Measurements from ENCODE around the gene CHRNA1.

CHRNA1 gene

GRCh38 chr2:174756743-174757142, 7.5 kb downstream of the CHRNA1 start:
- no peak for FAIRE-seq

- FAIRE-seq: no peak
These were observed 11.1 kb downstream of the CHRNA1 start for GRCh38 chr2:174753038-174753633.

GRCh38 chr2:174752403-174753037, 11.8 kb downstream of the CHRNA1 start:
- FAIRE-seq: no peak

- no peak for FAIRE-seq
These were observed 13.3 kb downstream of the CHRNA1 start for GRCh38 chr2:174750923-174751441.

- FAIRE-seq: no peak
These were observed 14.5 kb downstream of the CHRNA1 start for GRCh38 chr2:174749793-174750192.

- peak; percentile 66 for FAIRE-seq
These were observed 15.3 kb downstream of the CHRNA1 start for GRCh38 chr2:174748948-174749347.

GRCh38 chr2:174745142-174745541, 19.1 kb downstream of the CHRNA1 start:
- no peak for FAIRE-seq

GRCh38 chr2:174744111-174744510, 20.2 kb downstream of the CHRNA1 start:
- no peak for FAIRE-seq

- no peak for FAIRE-seq
These were observed 23.6 kb downstream of the CHRNA1 start for GRCh38 chr2:174740721-174741120.

- no peak for FAIRE-seq
These were observed 25.4 kb downstream of the CHRNA1 start for GRCh38 chr2:174738841-174739240.

- FAIRE-seq: no peak
These were observed 32.7 kb downstream of the CHRNA1 start for GRCh38 chr2:174731546-174731945.

- no peak for FAIRE-seq
These were observed 33.6 kb downstream of the CHRNA1 start for GRCh38 chr2:174730698-174731018.

- FAIRE-seq: no peak
These were observed 34.2 kb downstream of the CHRNA1 start for GRCh38 chr2:174729797-174730697.

- no peak for FAIRE-seq
These were observed 36.2 kb downstream of the CHRNA1 start for GRCh38 chr2:174728096-174728495.

- FAIRE-seq: no peak
These were observed 38.1 kb downstream of the CHRNA1 start for GRCh38 chr2:174726212-174726611.

- no peak for FAIRE-seq
These were observed 41.2 kb downstream of the CHRNA1 start for GRCh38 chr2:174722942-174723592.

GRCh38 chr2:174719016-174719415, 45.3 kb downstream of the CHRNA1 start:
- no peak for FAIRE-seq

GRCh38 chr2:174718591-174718990, 45.7 kb downstream of the CHRNA1 start:
- FAIRE-seq: no peak

- FAIRE-seq: no peak
These were observed 46.4 kb downstream of the CHRNA1 start for GRCh38 chr2:174717916-174718315.

- FAIRE-seq: no peak
These were observed 47.0 kb downstream of the CHRNA1 start for GRCh38 chr2:174717273-174717672.

- no peak for FAIRE-seq
These were observed 47.5 kb downstream of the CHRNA1 start for GRCh38 chr2:174716785-174717184.

- FAIRE-seq: no peak
These were observed 50.6 kb downstream of the CHRNA1 start for GRCh38 chr2:174713686-174714085.

- no peak for FAIRE-seq
These were observed 53.1 kb downstream of the CHRNA1 start for GRCh38 chr2:174711206-174711605.
